H9 (cell line): ENCODE measurements around the gene TSPOAP1. TPM values are rescaled to one million over a fixed set of nuclear protein-coding genes. Genes with fewer than 3 reads are reported as not detected.

ENCODE experiments used
- DNase-seq: peaks from one replicate; pipeline ENCODE4 v3.0.0-alpha.2; 2017
- H2AFZ ChIP-seq: one replicate; pipeline ENCODE4 v1.6.1; 2013; ENCODE audit warnings: mild to moderate bottlenecking, low read length, control low read depth, moderate library complexity
- H2AK5ac ChIP-seq: 2 replicates; pipeline ENCODE4 v1.6.1; 2013; ENCODE audit warnings: low read length, control low read depth, mixed read lengths; ENCODE audit not compliant: insufficient read length
- H2BK120ac ChIP-seq: one replicate; pipeline ENCODE4 v1.6.1; 2013; ENCODE audit warnings: low read depth, mild to moderate bottlenecking, low read length, control low read depth, inconsistent platforms; ENCODE audit not compliant: poor library complexity, severe bottlenecking
- H2BK12ac ChIP-seq: 2 replicates; pipeline ENCODE4 v1.6.1; 2013; ENCODE audit warnings: low read length, control low read depth, mixed read lengths, low read depth; ENCODE audit not compliant: insufficient read length
- H2BK15ac ChIP-seq: 2 replicates; pipeline ENCODE4 v1.6.1; 2013; ENCODE audit warnings: low read depth, low read length, control low read depth
- H2BK20ac ChIP-seq: one replicate; pipeline ENCODE4 v1.6.1; 2013; ENCODE audit warnings: low read depth, mild to moderate bottlenecking, low read length, control low read depth, inconsistent platforms; ENCODE audit not compliant: poor library complexity, severe bottlenecking
- H2BK5ac ChIP-seq: 2 replicates; pipeline ENCODE4 v1.6.1; 2013; ENCODE audit warnings: low read length, control low read depth, mixed read lengths; ENCODE audit not compliant: insufficient read length
- H3K14ac ChIP-seq: 2 replicates; pipeline ENCODE4 v1.6.1; 2013; ENCODE audit warnings: low read length, control low read depth; ENCODE audit not compliant: insufficient read depth
- H3K18ac ChIP-seq: 2 replicates; pipeline ENCODE4 v1.6.1; 2013; ENCODE audit warnings: low read depth, mild to moderate bottlenecking, mixed read lengths, low read length, control low read depth; ENCODE audit not compliant: insufficient read length
- H3K23ac ChIP-seq: 2 replicates; pipeline ENCODE4 v1.6.1; 2013; ENCODE audit warnings: low read length, control low read depth, mixed read lengths, low read depth; ENCODE audit not compliant: insufficient read length
- H3K23me2 ChIP-seq: 2 replicates; pipeline ENCODE4 v1.6.1; 2013; ENCODE audit warnings: low read depth, mild to moderate bottlenecking, mixed read lengths, low read length, control low read depth; ENCODE audit not compliant: insufficient read length, poor library complexity, severe bottlenecking
- H3K27ac ChIP-seq: 2 replicates; pipeline ENCODE4 v1.5.1; 2013; ENCODE audit warnings: low read length, control low read depth, mixed read lengths, low read depth; ENCODE audit not compliant: insufficient read length
- H3K27me3 ChIP-seq: 2 replicates; pipeline ENCODE4 v1.6.1; 2013; ENCODE audit warnings: low read length, control low read depth, inconsistent platforms; ENCODE audit not compliant: insufficient read depth
- H3K4ac ChIP-seq: 2 replicates; pipeline ENCODE4 v1.6.1; 2013; ENCODE audit warnings: low read depth, mild to moderate bottlenecking, control low read depth, inconsistent platforms, low read length, moderate library complexity
- H3K4me1 ChIP-seq: 2 replicates; pipeline ENCODE4 v1.6.1; 2013; ENCODE audit warnings: low read length, control low read depth, inconsistent platforms; ENCODE audit not compliant: insufficient read depth
- H3K4me2 ChIP-seq: 2 replicates; pipeline ENCODE4 v1.6.1; 2013; ENCODE audit warnings: low read length, control low read depth, mixed read lengths; ENCODE audit not compliant: insufficient read length, insufficient read depth
- H3K56ac ChIP-seq: 2 replicates; pipeline ENCODE4 v1.6.1; 2013; ENCODE audit warnings: low read depth, mild to moderate bottlenecking, mixed read lengths, low read length, control low read depth; ENCODE audit not compliant: insufficient read length
- H3K79me1 ChIP-seq: 2 replicates; pipeline ENCODE4 v1.6.1; 2013; ENCODE audit warnings: low read depth, mild to moderate bottlenecking, moderate library complexity, low read length, control low read depth, inconsistent platforms; ENCODE audit not compliant: insufficient read depth, poor library complexity, severe bottlenecking
- H3K79me2 ChIP-seq: 2 replicates; pipeline ENCODE4 v1.6.1; 2013; ENCODE audit warnings: low read length, control low read depth, inconsistent platforms; ENCODE audit not compliant: insufficient read depth
- H3K9ac ChIP-seq: 2 replicates; pipeline ENCODE4 v1.6.1; 2013; ENCODE audit warnings: low read length, control low read depth, mixed read lengths; ENCODE audit not compliant: insufficient read length; ENCODE audit errors: extremely low read depth
- H3K9me3 ChIP-seq: one replicate; pipeline ENCODE4 v1.6.1; 2013; ENCODE audit warnings: low read depth, low read length, inconsistent platforms; ENCODE audit not compliant: control insufficient read depth
- H3T11ph ChIP-seq: one replicate; pipeline ENCODE4 v1.6.1; 2013; ENCODE audit warnings: mild to moderate bottlenecking, low read length, control low read depth, inconsistent platforms
- H4K20me1 ChIP-seq: one replicate; pipeline ENCODE4 v1.6.1; 2013; ENCODE audit not compliant: control insufficient read depth, insufficient read length, insufficient read depth
- H4K5ac ChIP-seq: 2 replicates; pipeline ENCODE4 v1.6.1; 2013; ENCODE audit warnings: low read depth, mild to moderate bottlenecking, mixed read lengths, low read length, control low read depth; ENCODE audit not compliant: insufficient read length
- H4K8ac ChIP-seq: replicated peaks from 2 replicates; pipeline ENCODE4 v1.6.1; 2013; ENCODE audit warnings: low read length, control low read depth, mixed read lengths, low read depth; ENCODE audit not compliant: insufficient read length
- H4K91ac ChIP-seq: 2 replicates; pipeline ENCODE4 v1.6.1; 2013; ENCODE audit warnings: low read depth, mild to moderate bottlenecking, moderate library complexity, mixed read lengths, low read length, control low read depth; ENCODE audit not compliant: insufficient read length
- H3K27ac Mint-ChIP-seq, 3 experiments: 2 replicates in 2 of 3; 3 replicates in 1 of 3; pipeline ENCODE4 v1.8.0; 2020 to 2021; ENCODE audit warnings: mixed read lengths in 3 of 3, mild to moderate bottlenecking in 1 of 3, moderate library complexity in 1 of 3
- H3K27me3 Mint-ChIP-seq: 2 replicates; pipeline ENCODE4 v1.8.0; 2021; ENCODE audit warnings: low read depth, mild to moderate bottlenecking, moderate library complexity, mixed read lengths
- H3K36me3 Mint-ChIP-seq, 3 experiments: 2 replicates in 2 of 3; 3 replicates in 1 of 3; pipeline ENCODE4 v1.8.0; 2020 to 2021; ENCODE audit warnings: low read depth in 3 of 3, mixed read lengths in 3 of 3; ENCODE audit not compliant: insufficient read depth in 1 of 3
- H3K4me1 Mint-ChIP-seq, 2 experiments: 2 replicates each; pipeline ENCODE4 v1.8.0; 2020; ENCODE audit warnings: mixed read lengths in 2 of 2
- H3K4me3 Mint-ChIP-seq, 2 experiments: 2 replicates in 1 of 2; 3 replicates in 1 of 2; pipeline ENCODE4 v1.8.0; 2020 to 2021; ENCODE audit warnings: mild to moderate bottlenecking in 2 of 2, mixed read lengths in 2 of 2, moderate library complexity in 1 of 2
- H3K9me3 Mint-ChIP-seq, 2 experiments: 2 replicates in 1 of 2; 3 replicates in 1 of 2; pipeline ENCODE4 v1.8.0; 2020; ENCODE audit warnings: mild to moderate bottlenecking in 2 of 2, mixed read lengths in 2 of 2, moderate library complexity in 1 of 2
- WGBS: extraction: QIAGEN DNeasy Blood & Tissue Kit; methylation state at CpG from one replicate; pipeline ENCODE4 v1.1.7; 2013; ENCODE audit warnings: missing lambda C conversion rate, low lambda C conversion rate, mixed read lengths; ENCODE audit not compliant: insufficient read length; ENCODE audit errors: extremely low coverage; 5-methylcytosine and 5-hydroxymethylcytosine counted together
- total RNA-seq: library from RNA; stranded (reverse); gene quantifications from 2 replicates; pipeline ENCODE4 v1.2.1, GENCODE V29; 2021
- TF ChIP-seq, protein P1 (sequence below): fragments of 200-600 bp; sonication (generic); conservative IDR thresholded peaks from 3 replicates; pipeline ENCODE4 v1.8.0; 2021; ENCODE audit warnings: antibody characterized with exemption, mild to moderate bottlenecking

TSPOAP1 gene
- total RNA-seq, 1 experiment from 2014 or later: 17.3 TPM

DNA sequence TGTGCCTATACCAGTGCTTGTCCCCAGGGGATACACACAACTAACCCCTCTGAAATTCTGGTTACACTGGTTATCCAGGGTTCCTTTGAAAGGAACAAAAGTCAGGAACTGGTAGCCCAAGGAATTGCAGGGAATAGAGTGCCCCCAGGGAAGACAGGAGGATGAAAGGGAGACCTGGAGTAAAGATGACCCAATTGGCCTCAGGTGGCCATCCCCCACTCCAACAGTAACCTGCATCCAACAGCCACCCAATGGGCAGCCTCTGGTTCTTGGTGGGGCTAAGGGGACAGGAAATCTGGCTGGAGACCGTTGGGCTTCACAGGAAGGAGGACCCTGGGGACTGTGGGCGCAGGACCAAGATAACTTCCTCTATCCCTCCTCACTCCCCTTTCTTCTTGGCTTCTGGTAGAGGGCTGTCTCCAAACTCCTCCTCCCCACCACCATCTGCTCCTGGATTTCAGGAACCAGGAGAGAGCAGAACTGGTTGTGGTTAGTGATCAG lies 47.0 kb downstream of the TSPOAP1 start:
- no peaks in the 10 kb centered on the region; a peak in 1 of 7 replicates for H3K36me3 Mint-ChIP-seq
- H3K9ac ChIP-seq: no peak overlapping the region
- no peak overlapping the region for H2BK15ac ChIP-seq
- H2AK5ac ChIP-seq: no peak overlapping the region
- no peaks in the 10 kb centered on the region for H3K27me3 ChIP-seq
- H2BK20ac ChIP-seq: no peak overlapping the region
- no peak overlapping the region for H3K27ac Mint-ChIP-seq
- no peak overlapping the region for H4K8ac ChIP-seq
- H3K23me2 ChIP-seq: no peaks in the 10 kb centered on the region
- peaks cover 3% of the 10 kb centered on the region; the same call in 1 of the 2 replicates for H3K4me1 ChIP-seq
- H2BK120ac ChIP-seq: no peak overlapping the region
- TF ChIP-seq, protein P1, sequence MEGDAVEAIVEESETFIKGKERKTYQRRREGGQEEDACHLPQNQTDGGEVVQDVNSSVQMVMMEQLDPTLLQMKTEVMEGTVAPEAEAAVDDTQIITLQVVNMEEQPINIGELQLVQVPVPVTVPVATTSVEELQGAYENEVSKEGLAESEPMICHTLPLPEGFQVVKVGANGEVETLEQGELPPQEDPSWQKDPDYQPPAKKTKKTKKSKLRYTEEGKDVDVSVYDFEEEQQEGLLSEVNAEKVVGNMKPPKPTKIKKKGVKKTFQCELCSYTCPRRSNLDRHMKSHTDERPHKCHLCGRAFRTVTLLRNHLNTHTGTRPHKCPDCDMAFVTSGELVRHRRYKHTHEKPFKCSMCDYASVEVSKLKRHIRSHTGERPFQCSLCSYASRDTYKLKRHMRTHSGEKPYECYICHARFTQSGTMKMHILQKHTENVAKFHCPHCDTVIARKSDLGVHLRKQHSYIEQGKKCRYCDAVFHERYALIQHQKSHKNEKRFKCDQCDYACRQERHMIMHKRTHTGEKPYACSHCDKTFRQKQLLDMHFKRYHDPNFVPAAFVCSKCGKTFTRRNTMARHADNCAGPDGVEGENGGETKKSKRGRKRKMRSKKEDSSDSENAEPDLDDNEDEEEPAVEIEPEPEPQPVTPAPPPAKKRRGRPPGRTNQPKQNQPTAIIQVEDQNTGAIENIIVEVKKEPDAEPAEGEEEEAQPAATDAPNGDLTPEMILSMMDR: no peak
- no peaks in the 10 kb centered on the region for H3K9me3 Mint-ChIP-seq
- H3K79me1 ChIP-seq: no peaks in the 10 kb centered on the region
- H3K9me3 ChIP-seq: no peaks in the 10 kb centered on the region
- no peaks in the 10 kb centered on the region for H3K79me2 ChIP-seq
- H3T11ph ChIP-seq: no peak overlapping the region
- H3K4me2 ChIP-seq: no peak overlapping the region
- no peak overlapping the region for H4K91ac ChIP-seq
- H3K14ac ChIP-seq: no peak overlapping the region
- no CpG with 5 or more reads among the region's 2 CpGs for WGBS
- H3K4me1 Mint-ChIP-seq: peaks cover 22 to 28% of the 10 kb centered on the region in 2 experiments
- no peak overlapping the region for H2BK5ac ChIP-seq
- no peak overlapping the region for H3K4me3 Mint-ChIP-seq
- peaks cover 14% of the 10 kb centered on the region for H3K27me3 Mint-ChIP-seq
- no peak for DNase-seq
- H3K23ac ChIP-seq: no peak overlapping the region
- H3K27ac ChIP-seq: no peak overlapping the region
- no peak overlapping the region for H2AFZ ChIP-seq
- H4K5ac ChIP-seq: no peak overlapping the region
- H3K4ac ChIP-seq: no peak overlapping the region
- H4K20me1 ChIP-seq: no peaks in the 10 kb centered on the region
- no peak overlapping the region for H2BK12ac ChIP-seq
- no peak overlapping the region for H3K56ac ChIP-seq
- H3K18ac ChIP-seq: no peak overlapping the region
